Activated CD4-positive, alpha-beta T cell treated with anti-CD3 and anti-CD28 coated beads for 4 hours (primary cell): ENCODE results near the gene PIP4K2A.
A peak's percentile ranks its signal among the peaks of the same experiment; 100 is the strongest.

Experiments used
- DNase-seq, 2 donors: peaks; one replicate each; pipeline ENCODE4 v3.0.0-alpha.2; 2020

The PIP4K2A gene

GRCh38 chr10:22634606-22635459, 79.5 kb downstream of the PIP4K2A start:
- DNase-seq: no peak

- no peak for DNase-seq
Measured at GRCh38 chr10:22634093-22634492, 80.3 kb downstream of the PIP4K2A start.

- no peak for DNase-seq
Measured at GRCh38 chr10:22633528-22633927, 80.8 kb downstream of the PIP4K2A start.

GRCh38 chr10:22633106-22633505, 81.3 kb downstream of the PIP4K2A start:
- no peak for DNase-seq

GRCh38 chr10:22631646-22632278, 82.6 kb downstream of the PIP4K2A start:
- DNase-seq: no peak

- DNase-seq: no peak
Measured at GRCh38 chr10:22631185-22631584, 83.2 kb downstream of the PIP4K2A start.

GRCh38 chr10:22630234-22631174, 83.9 kb downstream of the PIP4K2A start:
- peak; percentile 51 for DNase-seq

- DNase-seq: no peak
Measured at GRCh38 chr10:22629852-22630233, 84.5 kb downstream of the PIP4K2A start.

- no peak for DNase-seq
Measured at GRCh38 chr10:22629126-22629525, 85.3 kb downstream of the PIP4K2A start.

GRCh38 chr10:22628309-22628708, 86.1 kb downstream of the PIP4K2A start:
- no peak for DNase-seq

GRCh38 chr10:22626784-22627183, 87.6 kb downstream of the PIP4K2A start:
- DNase-seq: no peak

GRCh38 chr10:22625516-22626290, 88.7 kb downstream of the PIP4K2A start:
- no peak for DNase-seq

GRCh38 chr10:22624287-22624738, 90.1 kb downstream of the PIP4K2A start:
- DNase-seq: no peak

- no peak for DNase-seq
Measured at GRCh38 chr10:22623633-22624253, 90.6 kb downstream of the PIP4K2A start.

- no peak for DNase-seq
Measured at GRCh38 chr10:22622242-22622806, 92.1 kb downstream of the PIP4K2A start.

GRCh38 chr10:22621726-22622125, 92.7 kb downstream of the PIP4K2A start:
- DNase-seq: no peak

GRCh38 chr10:22620929-22621328, 93.4 kb downstream of the PIP4K2A start:
- no peak for DNase-seq

GRCh38 chr10:22620140-22620857, 94.1 kb downstream of the PIP4K2A start:
- DNase-seq: no peak

GRCh38 chr10:22619101-22619500, 95.3 kb downstream of the PIP4K2A start:
- DNase-seq: no peak

- no peak for DNase-seq
Measured at GRCh38 chr10:22618078-22618785, 96.1 kb downstream of the PIP4K2A start.
